HEK293 (cell line): ENCODE measurements around the gene ZNF563.

ENCODE experiments used
- CTCF ChIP-seq: fragments of 450-650 bp; formaldehyde crosslinking; IDR thresholded peaks from 2 replicates; pipeline ENCODE4 v1.5.1; 2016; ENCODE audit warnings: missing biosample characterization, missing genetic modification characterization
- REST ChIP-seq: fragments of 450-650 bp; formaldehyde crosslinking; IDR thresholded peaks from 2 replicates; pipeline ENCODE4 v1.5.1; 2016; ENCODE audit warnings: missing biosample characterization, missing genetic modification characterization
- TSHZ1 ChIP-seq: fragments of 450-650 bp; formaldehyde crosslinking; IDR thresholded peaks from 2 replicates; pipeline ENCODE4 v1.5.1; 2016; ENCODE audit warnings: missing biosample characterization, missing genetic modification characterization, borderline replicate concordance
- ZBTB21 ChIP-seq: fragments of 450-650 bp; formaldehyde crosslinking; IDR thresholded peaks from 2 replicates; pipeline ENCODE4 v1.5.1; 2017; ENCODE audit warnings: missing biosample characterization, missing genetic modification characterization
- ZBTB7A ChIP-seq: fragments of 450-650 bp; formaldehyde crosslinking; IDR thresholded peaks from 2 replicates; pipeline ENCODE4 v1.5.1; 2016; ENCODE audit warnings: low read depth, missing biosample characterization, missing genetic modification characterization
- ZNF114 ChIP-seq: fragments of 450-650 bp; formaldehyde crosslinking; IDR thresholded peaks from 2 replicates; pipeline ENCODE4 v1.5.0; 2017; ENCODE audit warnings: missing biosample characterization, missing genetic modification characterization
- ZNF184 ChIP-seq: fragments of 450-650 bp; IDR thresholded peaks from 2 replicates; pipeline ENCODE4 v1.5.1; 2018; ENCODE audit warnings: missing biosample characterization, mild to moderate bottlenecking, missing genetic modification characterization
- ZNF23 ChIP-seq: fragments of 450-650 bp; formaldehyde crosslinking; IDR thresholded peaks from 2 replicates; pipeline ENCODE4 v1.5.1; 2016; ENCODE audit warnings: missing biosample characterization, missing genetic modification characterization, borderline replicate concordance
- ZNF433 ChIP-seq: fragments of 450-650 bp; formaldehyde crosslinking; IDR thresholded peaks from 2 replicates; pipeline ENCODE4 v1.5.1; 2016; ENCODE audit warnings: missing biosample characterization, missing genetic modification characterization, low read depth
- ZNF626 ChIP-seq: fragments of 450-650 bp; sonication (Bioruptor Pico); formaldehyde crosslinking; IDR thresholded peaks from 2 replicates; pipeline ENCODE4 v1.5.1; 2018; ENCODE audit warnings: missing biosample characterization, missing genetic modification characterization, inconsistent platforms
- ZNF629 ChIP-seq: fragments of 450-650 bp; formaldehyde crosslinking; IDR thresholded peaks from 2 replicates; pipeline ENCODE4 v1.5.1; 2017; ENCODE audit warnings: missing biosample characterization, missing genetic modification characterization

DNA sequence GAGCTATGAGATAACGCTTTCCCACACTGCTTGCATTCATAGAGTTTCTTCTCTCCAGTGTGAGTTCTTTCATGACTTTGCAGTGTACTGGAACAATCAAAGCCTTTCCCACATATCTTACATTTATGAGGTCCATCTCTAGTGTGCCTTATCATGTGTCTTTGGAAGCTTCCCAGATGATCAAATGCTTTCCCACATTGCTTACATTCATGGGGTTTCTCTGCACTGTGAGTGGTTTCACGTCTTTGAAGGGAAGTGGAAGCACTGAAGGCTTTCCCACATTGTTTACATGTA is 47.0 kb upstream of the ZNF563 start:
- TF ChIP-seq ZNF629 (tag by site-specific recombination) (no peak), ZNF114 (no peak), ZNF433 (tag by site-specific recombination) (no peak), CTCF (tag by site-specific recombination) (no peak), ZBTB21 (tag by site-specific recombination) (no peak), TSHZ1 (tag by site-specific recombination) (no peak), ZBTB7A (tag by site-specific recombination) (no peak), ZNF626 (tag by site-specific recombination) (no peak), REST (tag by site-specific recombination) (no peak), ZNF184 (tag by site-specific recombination) (no peak), ZNF23 (tag by site-specific recombination) (no peak)
